GM12891 (cell line): Measurements from ENCODE around the gene AAK1.

ENCODE experiments used
- POLR2AphosphoS5 ChIP-seq: IDR thresholded peaks from 2 replicates; pipeline ENCODE4 v1.6.1; 2011; ENCODE audit warnings: low read depth, low read length, control low read depth
- TAF1 ChIP-seq: IDR thresholded peaks from 2 replicates; pipeline ENCODE4 v1.6.1; 2011; ENCODE audit warnings: low read depth, low read length, control low read depth

DNA sequence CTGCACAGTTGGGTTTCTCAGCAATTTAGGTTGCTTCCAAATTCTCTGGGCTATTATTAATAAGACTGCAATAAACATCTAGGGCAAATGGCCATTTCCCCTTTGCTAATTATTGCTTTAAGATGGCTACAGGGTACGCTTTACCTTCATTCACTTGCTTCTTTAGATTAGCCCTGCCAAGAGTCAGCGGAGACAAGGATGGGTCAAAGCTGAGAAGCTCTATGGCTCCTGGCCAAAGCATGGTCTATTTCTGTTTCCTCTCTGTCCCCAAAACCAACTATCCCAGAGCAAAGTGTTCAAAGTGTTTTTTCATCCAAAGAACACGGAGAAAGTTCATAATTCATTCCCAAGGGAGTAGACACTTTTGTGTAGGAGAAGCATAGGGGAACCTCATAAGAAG lies 131.1 kb downstream of the AAK1 start:
- TF ChIP-seq POLR2AphosphoS5 (no peak), TAF1 (no peak)
